HG03064 (cell line): ENCODE results near the gene SNRPA1.
"Not testable (repeated sequence)": the region's sequence is repeated elsewhere in the genome, so short reads cannot be mapped to it uniquely, and the experiment has no call there.

Source experiments
- ATAC-seq: cut with Tn5 transposase; IDR thresholded peaks from one replicate; pipeline ENCODE4 v1.9.1; 2021; ENCODE audit warnings: low read depth; ENCODE audit not compliant: unreplicated experiment

The SNRPA1 gene

DNA sequence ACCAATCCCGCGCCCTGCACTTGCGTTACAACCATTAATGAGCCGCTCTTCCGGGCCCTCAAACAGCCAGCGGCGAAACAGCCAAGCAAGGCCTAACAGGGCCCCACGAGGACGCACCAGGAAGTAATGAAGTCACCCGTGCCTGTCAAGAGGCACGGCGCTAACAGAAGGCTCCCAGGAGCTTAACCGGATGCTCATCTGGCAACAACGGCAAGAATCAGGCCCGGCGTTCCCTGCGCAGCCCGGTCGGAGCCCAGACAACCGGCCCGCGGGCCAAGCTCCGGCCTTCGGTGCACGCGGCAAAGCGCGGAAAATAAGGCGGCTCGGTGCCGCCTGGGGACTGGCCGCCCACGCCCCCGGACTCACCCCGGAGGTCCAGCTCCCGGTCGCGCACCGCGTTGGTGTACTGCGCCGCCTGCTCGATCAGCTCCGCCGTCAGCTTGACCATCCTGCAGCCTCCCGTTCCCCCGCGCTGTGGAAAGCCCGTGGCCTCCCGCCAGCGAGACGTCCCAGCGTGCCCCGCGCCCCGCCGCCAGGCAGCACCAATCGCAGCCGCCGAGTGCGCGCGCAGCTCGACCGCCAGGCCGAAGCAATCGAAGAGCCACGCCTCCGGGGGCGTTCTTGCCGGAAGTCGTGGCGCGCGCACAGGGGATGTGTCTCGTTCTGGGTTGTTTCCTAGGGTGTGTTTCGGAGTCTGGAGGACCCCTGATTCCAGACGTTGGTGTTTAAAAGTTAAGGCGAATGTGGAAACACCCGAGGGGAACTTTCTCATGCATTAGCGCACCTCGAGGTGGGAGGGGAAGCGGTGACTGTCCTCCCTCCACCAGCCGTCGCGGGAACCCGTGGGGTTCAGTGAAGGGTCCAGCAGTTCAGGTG is at the start of gene SNRPA1:
SNRPA1 (minus strand) TSS at position 518 of the 876 bp plus-strand sequence; CDS start at position 448, 70 bp downstream.
- peak; percentile 58 for ATAC-seq

DNA sequence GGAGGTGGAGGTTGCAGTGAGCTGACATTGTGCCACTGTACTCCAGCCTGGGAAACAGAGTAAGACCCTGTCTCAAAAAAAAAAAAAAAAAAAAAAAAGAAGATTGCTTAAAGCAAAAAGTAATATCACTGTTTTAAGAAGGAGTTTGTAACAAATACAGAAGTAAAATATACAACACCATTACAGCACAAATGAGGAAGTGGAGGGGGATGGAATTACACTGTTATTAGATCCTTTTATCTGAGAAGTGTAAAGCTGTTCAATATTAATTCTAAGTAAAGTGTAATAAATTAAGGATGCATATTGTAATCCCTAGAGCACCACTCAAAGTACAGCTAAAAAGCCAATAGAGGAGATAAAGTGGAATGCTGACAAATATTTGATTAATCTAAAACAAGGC is 47.0 kb upstream of the SNRPA1 start:
- ATAC-seq: no peak

GRCh38 chr15:101338502-101339057 is 43.5 kb upstream of the SNRPA1 start:
- no peak for ATAC-seq

GRCh38 chr15:101337976-101338375 is 42.9 kb upstream of the SNRPA1 start:
- ATAC-seq: no peak

- ATAC-seq: not testable (repeated sequence)
These were observed 39.1 kb upstream of the SNRPA1 start for GRCh38 chr15:101333907-101334789.

- no peak for ATAC-seq
These were observed 37.0 kb upstream of the SNRPA1 start for GRCh38 chr15:101332061-101332467.

DNA sequence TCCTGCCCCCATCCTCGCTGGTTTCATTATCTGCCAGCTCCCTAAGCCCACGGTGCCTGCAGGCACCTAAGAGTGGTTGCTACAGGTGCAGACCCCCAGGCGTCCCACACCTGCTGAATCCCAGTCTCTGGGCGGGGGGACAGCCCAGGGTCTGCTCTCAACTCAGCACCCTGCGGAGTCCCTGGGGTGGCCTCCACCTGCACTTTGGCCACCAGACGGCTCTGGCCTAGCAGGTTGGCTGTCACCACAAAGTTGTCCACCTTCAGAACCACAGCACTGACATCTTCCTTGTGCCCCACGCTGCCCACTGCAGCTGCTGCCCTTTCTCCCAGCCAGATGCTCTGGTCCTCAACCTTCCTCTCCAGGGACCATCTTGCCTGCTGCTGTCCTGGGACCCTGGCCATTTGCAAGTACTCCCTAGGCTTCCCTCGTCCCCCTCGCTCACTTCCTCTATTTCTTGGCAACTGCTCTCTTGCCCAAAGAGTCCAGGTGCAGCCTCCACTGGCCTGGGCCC is 34.9 kb upstream of the SNRPA1 start:
- no peak for ATAC-seq

- ATAC-seq: no peak
These were observed 34.3 kb upstream of the SNRPA1 start for GRCh38 chr15:101329309-101329863.

- no peak for ATAC-seq
These were observed 33.0 kb upstream of the SNRPA1 start for GRCh38 chr15:101328001-101328400.

GRCh38 chr15:101327147-101327740 is 32.2 kb upstream of the SNRPA1 start:
- ATAC-seq: no peak

DNA sequence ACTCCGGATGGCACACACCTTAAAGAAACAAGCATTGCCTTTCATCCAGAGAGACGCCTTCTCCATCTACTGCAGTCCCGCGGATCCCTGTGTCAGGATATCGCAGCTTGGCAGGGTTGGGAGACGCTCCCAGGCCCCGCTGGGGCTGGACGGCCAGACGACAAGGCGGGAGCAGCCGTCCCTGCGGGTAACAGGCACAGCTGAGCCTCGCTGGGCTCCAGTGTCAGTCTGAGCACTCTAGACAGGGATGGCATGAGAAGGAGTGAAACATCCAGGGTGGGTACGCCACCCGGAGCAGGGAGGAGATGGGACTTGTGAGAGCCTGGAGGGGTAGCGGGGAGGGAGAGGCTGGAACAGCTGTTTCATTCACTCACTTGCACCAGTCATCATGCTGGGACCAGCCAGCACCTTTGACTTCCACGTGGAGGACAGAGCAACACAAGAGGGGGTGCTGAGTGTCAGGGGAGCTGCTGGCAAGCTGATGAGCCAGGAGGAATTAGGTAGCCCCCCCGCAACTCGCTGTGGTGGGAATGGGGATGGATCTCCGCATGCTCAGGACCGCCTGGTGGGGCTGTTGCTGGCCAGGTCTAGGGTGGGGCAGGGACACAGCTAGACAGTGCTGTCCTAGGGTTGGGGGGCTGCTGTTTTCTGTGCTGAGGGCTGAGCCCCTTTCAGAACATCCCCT is 31.6 kb upstream of the SNRPA1 start:
- ATAC-seq: no peak

DNA sequence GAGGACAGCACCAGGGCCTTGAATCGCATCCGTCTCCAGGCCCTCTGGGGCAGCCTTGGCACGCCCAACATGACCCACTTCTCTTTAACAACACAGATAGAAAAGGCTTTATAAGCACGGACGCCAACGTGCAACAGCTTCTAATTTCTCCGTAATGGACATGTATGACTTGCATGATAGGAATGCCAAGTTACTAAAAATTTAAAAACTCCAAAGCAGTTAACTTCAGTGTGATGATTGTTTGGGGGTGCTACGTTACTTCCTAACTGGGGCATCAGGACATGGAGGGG is 30.9 kb upstream of the SNRPA1 start:
- ATAC-seq: no peak

- ATAC-seq: no peak
These were observed 30.4 kb upstream of the SNRPA1 start for GRCh38 chr15:101325263-101326025.

- no peak for ATAC-seq
These were observed 29.6 kb upstream of the SNRPA1 start for GRCh38 chr15:101324524-101325177.

DNA sequence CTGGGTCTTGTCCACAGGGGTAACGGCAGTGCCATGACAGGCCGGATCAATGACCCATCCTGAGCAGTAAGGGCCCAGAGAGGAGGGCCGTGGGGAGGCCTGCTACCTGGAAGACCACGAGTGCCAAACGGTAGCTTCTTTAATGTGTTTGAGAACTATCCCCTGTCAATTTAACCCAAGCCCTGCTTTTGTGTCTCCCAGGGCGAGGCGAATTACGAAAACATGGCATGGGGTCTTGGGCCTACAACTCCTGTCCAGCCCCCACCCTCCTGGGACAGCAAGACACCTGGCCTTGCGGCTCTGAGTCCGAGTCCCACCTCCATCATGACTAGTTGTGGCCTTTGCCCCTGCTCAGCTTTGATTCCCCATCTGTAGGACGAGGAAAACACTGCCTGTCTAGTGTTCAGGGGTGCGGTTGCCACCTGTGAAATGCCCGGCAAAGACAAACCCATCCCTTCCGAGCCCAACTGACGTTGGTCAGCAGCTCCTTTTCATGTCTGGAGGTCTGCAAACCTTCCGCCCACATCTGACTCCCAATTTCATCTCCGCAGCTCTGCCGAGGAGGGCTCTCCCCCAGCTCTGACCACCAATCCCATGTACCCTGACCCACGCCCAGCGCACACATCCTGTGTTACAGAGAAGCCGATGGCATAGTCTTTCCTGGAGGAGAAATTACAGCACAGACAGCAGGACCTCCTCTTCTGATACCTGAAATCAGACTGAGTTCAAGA is 28.9 kb upstream of the SNRPA1 start:
- ATAC-seq: no peak

- ATAC-seq: no peak
These were observed 27.9 kb upstream of the SNRPA1 start for GRCh38 chr15:101322854-101323477.

GRCh38 chr15:101322016-101322695 is 27.1 kb upstream of the SNRPA1 start:
- ATAC-seq: no peak
